ENCODE data around the gene PRR13. TPM values are rescaled to one million over a fixed set of nuclear protein-coding genes. Genes with fewer than 3 reads are reported as not detected.
A peak's percentile ranks its signal among the peaks of the same experiment; 100 is the strongest.

The PRR13 gene
- total and polyA plus RNA-seq, 2 of the 13 experiments (the other 11 are each of a cell fraction or from before 2014, with no cell fraction given) = 65.0 to 102 TPM

DNA sequence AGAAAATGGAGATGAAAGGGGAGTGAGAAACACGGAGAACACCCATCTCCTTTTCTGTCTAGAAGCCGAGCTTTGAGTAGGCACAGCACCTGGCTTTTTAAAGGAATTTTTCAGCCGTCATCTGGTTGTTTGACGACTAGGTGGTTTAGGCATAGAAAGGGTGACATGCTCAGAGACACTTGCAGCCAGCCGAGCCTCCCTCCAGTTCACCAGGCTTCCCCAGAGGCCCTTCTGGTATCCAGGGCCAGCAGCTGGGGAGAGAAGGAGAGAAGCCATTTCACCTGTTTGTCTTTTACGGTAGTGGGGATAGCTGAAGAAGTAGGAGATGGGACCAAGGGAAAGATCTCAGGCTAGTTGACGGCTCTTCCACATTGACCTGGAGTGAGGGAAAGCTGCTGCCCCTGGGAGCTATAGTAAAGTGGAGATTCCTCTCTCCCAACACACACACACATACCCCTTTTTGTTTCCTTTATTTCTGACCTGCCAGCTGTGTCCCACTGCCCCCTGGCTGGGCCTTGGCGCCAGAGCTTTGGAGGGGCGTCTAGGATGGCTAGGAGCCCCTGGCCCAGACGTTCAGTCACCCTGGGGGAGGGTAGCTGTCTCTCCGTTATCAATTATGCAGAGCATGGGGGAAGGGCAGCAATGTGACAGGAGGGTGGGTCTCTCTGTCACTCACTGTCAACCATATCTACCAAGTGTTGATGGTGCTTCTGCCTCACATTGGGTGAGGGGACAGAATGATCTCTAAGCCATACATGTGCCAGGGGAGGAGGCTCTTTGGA is 52.3 kb downstream of the PRR13 start (continued):
- TF ChIP-seq KLF16 (CRISPR knock-in tag; IDR thresholded peaks at IDR 0.05) (0 out of 4 replicates have a peak, but pooled peaks of 1 of the 2 experiments have one; percentile 18), DMAP1 (CRISPR knock-in tag; IDR thresholded peaks at IDR 0.05) (no peak), ZNF547 (CRISPR knock-in tag; IDR thresholded peaks at IDR 0.05) (no peak), HDAC6 (IDR thresholded peaks at IDR 0.05; ENCODE audit: low read depth, low read length) (no peak), ZNF879 (CRISPR knock-in tag; IDR thresholded peaks at IDR 0.05) (no peak), YEATS2 (CRISPR knock-in tag; IDR thresholded peaks at IDR 0.05; ENCODE audit: borderline replicate concordance) (no peak), ZFY (CRISPR knock-in tag; IDR thresholded peaks at IDR 0.05) (no peak), ZNF598 (CRISPR knock-in tag; IDR thresholded peaks at IDR 0.05; ENCODE audit: borderline replicate concordance) (no peak), HCFC1 (IDR thresholded peaks at IDR 0.05; ENCODE audit: low read depth, low read length) (0 out of 2 replicates have a peak, but pooled peaks have one; percentile 8), HNRNPL (IDR thresholded peaks at IDR 0.05; ENCODE audit: low read depth, low read length) (no peak), MIXL1 (CRISPR knock-in tag; IDR thresholded peaks at IDR 0.05) (no peak), HOXA3 (CRISPR knock-in tag; IDR thresholded peaks at IDR 0.05) (no peak)
- TF ChIP-seq, protein P1, sequence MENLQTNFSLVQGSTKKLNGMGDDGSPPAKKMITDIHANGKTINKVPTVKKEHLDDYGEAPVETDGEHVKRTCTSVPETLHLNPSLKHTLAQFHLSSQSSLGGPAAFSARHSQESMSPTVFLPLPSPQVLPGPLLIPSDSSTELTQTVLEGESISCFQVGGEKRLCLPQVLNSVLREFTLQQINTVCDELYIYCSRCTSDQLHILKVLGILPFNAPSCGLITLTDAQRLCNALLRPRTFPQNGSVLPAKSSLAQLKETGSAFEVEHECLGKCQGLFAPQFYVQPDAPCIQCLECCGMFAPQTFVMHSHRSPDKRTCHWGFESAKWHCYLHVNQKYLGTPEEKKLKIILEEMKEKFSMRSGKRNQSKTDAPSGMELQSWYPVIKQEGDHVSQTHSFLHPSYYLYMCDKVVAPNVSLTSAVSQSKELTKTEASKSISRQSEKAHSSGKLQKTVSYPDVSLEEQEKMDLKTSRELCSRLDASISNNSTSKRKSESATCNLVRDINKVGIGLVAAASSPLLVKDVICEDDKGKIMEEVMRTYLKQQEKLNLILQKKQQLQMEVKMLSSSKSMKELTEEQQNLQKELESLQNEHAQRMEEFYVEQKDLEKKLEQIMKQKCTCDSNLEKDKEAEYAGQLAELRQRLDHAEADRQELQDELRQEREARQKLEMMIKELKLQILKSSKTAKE (CRISPR knock-in tag; IDR thresholded peaks at IDR 0.05; ENCODE audit: borderline replicate concordance) = no peak
- TF ChIP-seq, protein P2, sequence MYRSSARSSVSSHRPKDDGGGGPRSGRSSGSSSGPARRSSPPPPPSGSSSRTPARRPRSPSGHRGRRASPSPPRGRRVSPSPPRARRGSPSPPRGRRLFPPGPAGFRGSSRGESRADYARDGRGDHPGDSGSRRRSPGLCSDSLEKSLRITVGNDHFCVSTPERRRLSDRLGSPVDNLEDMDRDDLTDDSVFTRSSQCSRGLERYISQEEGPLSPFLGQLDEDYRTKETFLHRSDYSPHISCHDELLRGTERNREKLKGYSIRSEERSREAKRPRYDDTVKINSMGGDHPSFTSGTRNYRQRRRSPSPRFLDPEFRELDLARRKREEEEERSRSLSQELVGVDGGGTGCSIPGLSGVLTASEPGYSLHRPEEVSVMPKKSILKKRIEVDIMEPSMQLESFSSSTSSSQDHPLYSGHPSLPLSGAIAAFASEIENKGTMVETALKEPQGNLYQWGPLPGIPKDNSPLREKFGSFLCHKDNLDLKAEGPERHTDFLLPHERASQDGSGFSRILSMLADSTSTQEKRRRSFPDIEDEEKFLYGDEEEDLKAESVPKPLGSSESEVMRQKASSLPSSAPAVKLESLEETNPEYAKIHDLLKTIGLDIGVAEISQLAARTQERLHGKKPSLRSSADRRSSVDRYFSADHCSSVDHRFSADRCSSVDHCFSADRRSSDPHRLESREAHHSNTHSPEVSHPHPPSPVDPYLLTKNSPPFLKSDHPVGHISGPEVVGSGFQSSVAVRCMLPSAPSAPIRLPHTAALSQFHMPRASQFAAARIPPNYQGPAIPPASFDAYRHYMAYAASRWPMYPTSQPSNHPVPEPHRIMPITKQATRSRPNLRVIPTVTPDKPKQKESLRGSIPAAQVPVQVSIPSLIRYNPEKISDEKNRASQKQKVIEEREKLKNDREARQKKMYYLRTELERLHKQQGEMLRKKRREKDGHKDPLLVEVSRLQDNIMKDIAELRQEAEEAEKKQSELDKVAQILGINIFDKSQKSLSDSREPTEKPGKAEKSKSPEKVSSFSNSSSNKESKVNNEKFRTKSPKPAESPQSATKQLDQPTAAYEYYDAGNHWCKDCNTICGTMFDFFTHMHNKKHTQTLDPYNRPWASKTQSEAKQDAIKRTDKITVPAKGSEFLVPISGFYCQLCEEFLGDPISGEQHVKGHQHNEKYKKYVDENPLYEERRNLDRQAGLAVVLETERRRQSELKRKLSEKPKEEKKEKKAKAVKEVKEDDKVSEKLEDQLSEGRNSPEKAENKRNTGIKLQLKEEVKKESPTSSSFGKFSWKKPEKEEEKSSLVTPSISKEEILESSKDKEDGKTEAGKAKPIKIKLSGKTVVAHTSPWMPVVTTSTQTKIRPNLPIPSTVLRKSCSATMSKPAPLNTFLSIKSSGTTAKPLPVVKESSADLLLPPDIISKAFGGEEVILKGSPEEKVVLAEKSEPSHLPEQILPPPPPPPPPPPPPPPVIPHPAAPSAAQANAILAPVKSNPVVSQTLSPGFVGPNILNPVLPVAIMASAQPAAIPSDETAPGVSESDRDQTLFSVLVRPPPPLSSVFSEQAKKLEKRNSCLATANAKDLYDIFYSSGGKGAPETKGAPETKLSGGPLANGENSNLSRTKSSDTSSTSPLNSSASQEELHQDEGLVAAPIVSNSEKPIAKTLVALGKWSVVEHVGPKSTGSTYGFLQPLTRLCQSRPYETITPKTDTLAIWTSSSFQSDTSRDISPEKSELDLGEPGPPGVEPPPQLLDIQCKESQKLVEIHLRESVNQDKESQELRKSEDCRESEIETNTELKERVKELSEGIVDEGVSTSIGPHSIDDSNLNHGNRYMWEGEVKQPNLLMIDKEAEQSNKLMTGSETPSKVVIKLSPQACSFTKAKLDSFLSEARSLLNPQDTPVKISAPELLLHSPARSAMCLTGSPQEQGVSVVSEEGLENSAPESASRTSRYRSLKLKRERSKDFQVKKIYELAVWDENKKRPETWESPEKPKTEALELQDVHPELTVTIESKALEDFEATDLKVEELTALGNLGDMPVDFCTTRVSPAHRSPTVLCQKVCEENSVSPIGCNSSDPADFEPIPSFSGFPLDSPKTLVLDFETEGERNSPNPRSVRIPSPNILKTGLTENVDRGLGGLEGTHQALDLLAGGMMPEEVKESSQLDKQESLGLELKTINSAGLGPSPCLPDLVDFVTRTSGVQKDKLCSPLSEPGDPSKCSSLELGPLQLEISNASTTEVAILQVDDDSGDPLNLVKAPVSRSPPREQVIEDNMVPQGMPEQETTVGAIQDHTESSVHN (CRISPR knock-in tag; IDR thresholded peaks at IDR 0.05) = no peak
- TF ChIP-seq, protein P3, sequence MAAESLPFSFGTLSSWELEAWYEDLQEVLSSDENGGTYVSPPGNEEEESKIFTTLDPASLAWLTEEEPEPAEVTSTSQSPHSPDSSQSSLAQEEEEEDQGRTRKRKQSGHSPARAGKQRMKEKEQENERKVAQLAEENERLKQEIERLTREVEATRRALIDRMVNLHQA (CRISPR knock-in tag; IDR thresholded peaks at IDR 0.05) = no peak
- TF ChIP-seq, protein P4, sequence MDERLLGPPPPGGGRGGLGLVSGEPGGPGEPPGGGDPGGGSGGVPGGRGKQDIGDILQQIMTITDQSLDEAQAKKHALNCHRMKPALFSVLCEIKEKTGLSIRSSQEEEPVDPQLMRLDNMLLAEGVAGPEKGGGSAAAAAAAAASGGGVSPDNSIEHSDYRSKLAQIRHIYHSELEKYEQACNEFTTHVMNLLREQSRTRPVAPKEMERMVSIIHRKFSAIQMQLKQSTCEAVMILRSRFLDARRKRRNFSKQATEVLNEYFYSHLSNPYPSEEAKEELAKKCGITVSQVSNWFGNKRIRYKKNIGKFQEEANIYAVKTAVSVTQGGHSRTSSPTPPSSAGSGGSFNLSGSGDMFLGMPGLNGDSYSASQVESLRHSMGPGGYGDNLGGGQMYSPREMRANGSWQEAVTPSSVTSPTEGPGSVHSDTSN (CRISPR knock-in tag; IDR thresholded peaks at IDR 0.05) = peak; percentile 51; the same call in 1 of the 2 replicates
- TF ChIP-seq, protein P5, sequence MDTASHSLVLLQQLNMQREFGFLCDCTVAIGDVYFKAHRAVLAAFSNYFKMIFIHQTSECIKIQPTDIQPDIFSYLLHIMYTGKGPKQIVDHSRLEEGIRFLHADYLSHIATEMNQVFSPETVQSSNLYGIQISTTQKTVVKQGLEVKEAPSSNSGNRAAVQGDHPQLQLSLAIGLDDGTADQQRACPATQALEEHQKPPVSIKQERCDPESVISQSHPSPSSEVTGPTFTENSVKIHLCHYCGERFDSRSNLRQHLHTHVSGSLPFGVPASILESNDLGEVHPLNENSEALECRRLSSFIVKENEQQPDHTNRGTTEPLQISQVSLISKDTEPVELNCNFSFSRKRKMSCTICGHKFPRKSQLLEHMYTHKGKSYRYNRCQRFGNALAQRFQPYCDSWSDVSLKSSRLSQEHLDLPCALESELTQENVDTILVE (CRISPR knock-in tag; IDR thresholded peaks at IDR 0.05) = no peak

Data from HepG2 (cell line).